CD4-positive, alpha-beta memory T cell (primary cell): ENCODE results near the gene CFAP53. TPM values are rescaled to one million over a fixed set of nuclear protein-coding genes. Genes with fewer than 3 reads are reported as not detected.

Source experiments
- CTCF ChIA-PET: fragments of 350-600 bp; sonication (Branson Sonifier 250); formaldehyde crosslinking; loops from one replicate; lab custom pipeline; 2021; ENCODE audit warnings: inconsistent platforms; ENCODE audit not compliant: partially characterized antibody; lab: Charles Lee
- POLR2A ChIA-PET: fragments of 350-600 bp; sonication (Branson Sonifier 250); formaldehyde crosslinking; loops from one replicate; lab custom pipeline; 2021; ENCODE audit not compliant: partially characterized antibody; lab: Charles Lee
- DNase-seq, 5 donors: peaks; one replicate each; pipeline versions ENCODE4 v3.0.0 to v3.0.0-alpha.2; 2020 to 2022; ENCODE audit warnings: mixed read lengths in 1 of 5
- H3K27ac ChIP-seq: one replicate; pipeline ENCODE4 v1.7.0; 2013; ENCODE audit warnings: low read depth, low read length
- H3K27me3 ChIP-seq: 2 replicates; pipeline ENCODE4 v1.7.0; 2013; ENCODE audit warnings: mild to moderate bottlenecking, low read length, moderate library complexity; ENCODE audit not compliant: insufficient read depth
- H3K36me3 ChIP-seq: 2 replicates; pipeline ENCODE4 v1.7.0; 2013; ENCODE audit warnings: mild to moderate bottlenecking, low read length, moderate library complexity; ENCODE audit not compliant: insufficient read depth
- H3K4me1 ChIP-seq: 2 replicates; pipeline ENCODE4 v1.7.0; 2013; ENCODE audit warnings: mild to moderate bottlenecking, low read length, moderate library complexity; ENCODE audit not compliant: insufficient read depth
- H3K4me3 ChIP-seq, 2 donors: one replicate each; pipeline ENCODE4 v1.7.0; 2013; ENCODE audit warnings: low read length in 2 of 2, mild to moderate bottlenecking in 1 of 2
- H3K9me3 ChIP-seq, 2 donors: one replicate each; pipeline ENCODE4 v1.7.0; 2013; ENCODE audit warnings: low read length in 2 of 2, control low read depth in 1 of 2; ENCODE audit not compliant: control insufficient read depth in 1 of 2
- H3K27ac Mint-ChIP-seq, 7 donors: one replicate each; pipeline ENCODE4 v1.8.0; 2020 to 2021; ENCODE audit warnings: mixed read lengths in 7 of 7, mild to moderate bottlenecking in 6 of 7, inconsistent platforms in 3 of 7, moderate library complexity in 3 of 7
- H3K27me3 Mint-ChIP-seq, 2 donors: one replicate each; pipeline ENCODE4 v1.8.0; 2020 to 2021; ENCODE audit warnings: mixed read lengths in 2 of 2
- H3K36me3 Mint-ChIP-seq, 2 donors: one replicate each; pipeline ENCODE4 v1.8.0; 2020 to 2021; ENCODE audit warnings: mixed read lengths in 2 of 2, inconsistent platforms in 1 of 2, mild to moderate bottlenecking in 1 of 2
- H3K4me1 Mint-ChIP-seq, 4 donors: one replicate each; pipeline ENCODE4 v1.8.0; 2020 to 2021; ENCODE audit warnings: mixed read lengths in 4 of 4, mild to moderate bottlenecking in 1 of 4
- H3K4me3 Mint-ChIP-seq, 8 donors: one replicate each; pipeline ENCODE4 v1.8.0; 2020 to 2021; ENCODE audit warnings: mixed read lengths in 8 of 8, mild to moderate bottlenecking in 7 of 8, moderate library complexity in 6 of 8, inconsistent platforms in 3 of 8
- H3K9me3 Mint-ChIP-seq, 8 donors: one replicate each; pipeline ENCODE4 v1.8.0; 2020 to 2021; ENCODE audit warnings: mixed read lengths in 8 of 8, mild to moderate bottlenecking in 5 of 8, inconsistent platforms in 3 of 8, moderate library complexity in 1 of 8
- intact Hi-C: fragments of 100-400 bp; cut with micrococcal nuclease; formaldehyde crosslinking; loops from one replicate; pipeline ENCODE4 v1.15.1; 2023
- polyA plus RNA-seq, 2 donors: library from polyadenylated mRNA; unstranded; fragments of 300-500 nt; fragmentation: Illumina TruSeq; gene quantifications; one replicate each; pipeline ENCODE4 v1.2.3, GENCODE V29; 2021
- total RNA-seq, 2 experiments: library from RNA; stranded (reverse); gene quantifications; one replicate each; pipeline ENCODE4 v1.2.3, GENCODE V29; 2021

CFAP53 gene
- total and polyA plus RNA-seq, 4 experiments from 2014 or later: 0.10 to 1.6 (median 0.76) TPM

- ChIA-PET CTCF (interaction anchor here (0.6 to 2.3 kb wide), 8 partner anchors 9 to 76 kb away, joined by 3 to 19 read pairs (median 6); partner anchors contain the start of gene CFAP53), POLR2A (interaction anchor here (0.7 to 3.7 kb wide), 13 partner anchors 8 to 1342 kb away, joined by 3 to 68 read pairs (median 4); partner anchors contain the start of genes C18orf32, CFAP53, SKA1 and SMAD4)
- Mint-ChIP-seq H3K27me3 (no peaks in the 10 kb centered on the region), H3K9me3 (peaks cover 0 to 2% (median 0%) of the 10 kb centered on the region in 8 donors), H3K4me3 (peak within 1 kb of the TSS; percentile 96 to 99 (median 98)), H3K27ac (peak within 1 kb of the TSS; percentile 88 to 99 (median 98)), H3K36me3 (peaks cover 37 to 73% of the 10 kb centered on the region in 2 donors), H3K4me1 (peaks cover 31 to 59% (median 47%) of the 10 kb centered on the region in 4 donors)
- Histone ChIP-seq H3K27me3 (no peaks in the 10 kb centered on the region), H3K9me3 (no peaks in the 10 kb centered on the region), H3K27ac (peak within 1 kb of the TSS; percentile 95), H3K36me3 (peaks cover 33% of the 10 kb centered on the region), H3K4me3 (peak within 1 kb of the TSS; percentile 45 to 97), H3K4me1 (peaks cover 36% of the 10 kb centered on the region)
- peak; percentile 97 to 99 (median 98) for DNase-seq
- intact Hi-C loops: loop anchor here (1.0 to 10.0 kb wide), 7 partner anchors 15 to 1337 kb away; partner anchors contain the start of genes CFAP53, ME2, RPL17 and SKA1
These were observed 15.1 kb upstream of the CFAP53 start, which contains the start of gene MBD1 for GRCh38 chr18:50281295-50281971. Gene MBD1 (minus strand): TSS chr18:50281523. CDS start chr18:50279992, 1,531 bp downstream.

GRCh38 chr18:50280707-50281294 lies 14.5 kb upstream of the CFAP53 start:
- POLR2A ChIA-PET: interaction anchor here (1.2 to 3.7 kb wide), 8 partner anchors 9 to 793 kb away, joined by 3 to 68 read pairs (median 6); partner anchors contain the start of genes C18orf32, CFAP53 and SKA1
- H3K27me3 ChIP-seq: no peaks in the 10 kb centered on the region

GRCh38 chr18:50279752-50280151 lies 13.5 kb upstream of the CFAP53 start:
- peak overlapping the region; percentile 65 to 99 (median 98) for H3K27ac Mint-ChIP-seq

More at GRCh38 chr18:50280707-50281294, 14.5 kb upstream of the CFAP53 start:
- intact Hi-C loops: loop anchor here (1.0 to 10.0 kb wide), 7 partner anchors 14 to 1336 kb away; partner anchors contain the start of genes CFAP53, ME2, RPL17 and SKA1
- peak overlapping the region; percentile 45 to 97 for H3K4me3 ChIP-seq
- Mint-ChIP-seq H3K9me3 (peaks cover 0 to 2% (median 0%) of the 10 kb centered on the region in 8 donors), H3K4me1 (peaks cover 27 to 54% (median 43%) of the 10 kb centered on the region in 4 donors), H3K36me3 (peaks cover 40 to 74% of the 10 kb centered on the region in 2 donors), H3K4me3 (peak overlapping the region; percentile 96 to 99 (median 98)), H3K27me3 (no peaks in the 10 kb centered on the region), H3K27ac (peak overlapping the region; percentile 88 to 99 (median 98))
- H3K36me3 ChIP-seq: peaks cover 39% of the 10 kb centered on the region
- CTCF ChIA-PET: interaction anchor here (1.2 to 2.3 kb wide), 6 partner anchors 9 to 76 kb away, joined by 3 to 19 read pairs (median 8); partner anchors contain the start of gene CFAP53
- DNase-seq: no peak
- H3K9me3 ChIP-seq: no peaks in the 10 kb centered on the region
- H3K27ac ChIP-seq: peak overlapping the region; percentile 95
- H3K4me1 ChIP-seq: peaks cover 32% of the 10 kb centered on the region

GRCh38 chr18:50277942-50278341 lies 11.6 kb upstream of the CFAP53 start:
- Histone ChIP-seq H3K9me3 (no peaks in the 10 kb centered on the region), H3K36me3 (peaks cover 46% of the 10 kb centered on the region), H3K27me3 (no peaks in the 10 kb centered on the region), H3K27ac (no peak overlapping the region), H3K4me3 (no peak overlapping the region), H3K4me1 (peaks cover 32% of the 10 kb centered on the region)
- intact Hi-C loops: no loop called here
- DNase-seq: no peak
- CTCF ChIA-PET: interaction anchor here (0.8 to 2.4 kb wide), 3 partner anchors 8 to 11 kb away, joined by 4 to 12 read pairs (median 10); partner anchors contain the start of gene CFAP53
- H3K27ac Mint-ChIP-seq: peak overlapping the region in 1 of 7 donors; percentile 46
- peak overlapping the region in 1 of 8 donors; percentile 27 for H3K4me3 Mint-ChIP-seq
- H3K9me3 Mint-ChIP-seq: no peaks in the 10 kb centered on the region
- POLR2A ChIA-PET: interaction anchor here (1.4 to 1.9 kb wide), 2 partner anchors 10 kb away, joined by 3 to 4 read pairs; no protein-coding TSS in a partner anchor
- H3K4me1 Mint-ChIP-seq: peaks cover 24 to 45% (median 32%) of the 10 kb centered on the region in 4 donors
- H3K36me3 Mint-ChIP-seq: peaks cover 43 to 73% of the 10 kb centered on the region in 2 donors
- no peaks in the 10 kb centered on the region for H3K27me3 Mint-ChIP-seq

More at GRCh38 chr18:50279752-50280151, 13.5 kb upstream of the CFAP53 start:
- peaks cover 0 to 2% (median 0%) of the 10 kb centered on the region in 8 donors for H3K9me3 Mint-ChIP-seq
- DNase-seq: no peak
- no peaks in the 10 kb centered on the region for H3K27me3 Mint-ChIP-seq
- ChIA-PET CTCF (interaction anchor here (1.1 to 2.4 kb wide), 3 partner anchors 10 to 13 kb away, joined by 3 to 12 read pairs (median 10); partner anchors contain the start of gene CFAP53), POLR2A (interaction anchor here (1.7 to 1.9 kb wide), 2 partner anchors 8 to 14 kb away, joined by 4 to 6 read pairs; partner anchors contain the start of gene CFAP53)
- peak overlapping the region; percentile 95 for H3K27ac ChIP-seq
- H3K36me3 ChIP-seq: peaks cover 46% of the 10 kb centered on the region
- H3K4me3 ChIP-seq: peak overlapping the region in 1 of 2 donors; percentile 97
- peak overlapping the region in 7 of 8 donors; percentile 96 to 98 (median 97) for H3K4me3 Mint-ChIP-seq
- no peaks in the 10 kb centered on the region for H3K9me3 ChIP-seq
- H3K4me1 ChIP-seq: peaks cover 32% of the 10 kb centered on the region
- H3K36me3 Mint-ChIP-seq: peaks cover 46 to 75% of the 10 kb centered on the region in 2 donors
- peaks cover 28 to 52% (median 39%) of the 10 kb centered on the region in 4 donors for H3K4me1 Mint-ChIP-seq
- intact Hi-C loops: loop anchor here (2.0 to 10.0 kb wide), 2 partner anchors 599 to 1335 kb away; partner anchors contain the start of gene ME2
- no peaks in the 10 kb centered on the region for H3K27me3 ChIP-seq

- intact Hi-C loops: no loop called here
- no peak for DNase-seq
- peaks cover 24% of the 10 kb centered on the region for H3K4me1 ChIP-seq
- H3K27me3 ChIP-seq: no peaks in the 10 kb centered on the region
- no peaks in the 10 kb centered on the region for H3K27me3 Mint-ChIP-seq
- H3K9me3 ChIP-seq: no peaks in the 10 kb centered on the region
- peaks cover 47 to 75% of the 10 kb centered on the region in 2 donors for H3K36me3 Mint-ChIP-seq
- H3K4me3 Mint-ChIP-seq: no peak overlapping the region
- H3K4me3 ChIP-seq: no peak overlapping the region
- no peak overlapping the region for H3K27ac ChIP-seq
- H3K27ac Mint-ChIP-seq: peak overlapping the region in 2 of 7 donors; percentile 45 to 58
- H3K9me3 Mint-ChIP-seq: no peaks in the 10 kb centered on the region
- CTCF ChIA-PET: no interaction called here
- peaks cover 60% of the 10 kb centered on the region for H3K36me3 ChIP-seq
- peaks cover 23 to 32% (median 26%) of the 10 kb centered on the region in 4 donors for H3K4me1 Mint-ChIP-seq
- POLR2A ChIA-PET: interaction anchor here (0.7 kb wide), 1 partner anchor 10 kb away, joined by 4 read pairs; the partner anchor contains the start of gene CFAP53
These were observed 10.2 kb upstream of the CFAP53 start for GRCh38 chr18:50276452-50276851.

GRCh38 chr18:50275503-50276036 lies 9.3 kb upstream of the CFAP53 start:
- CTCF ChIA-PET: no interaction called here

More at GRCh38 chr18:50275503-50276036, 9.3 kb upstream of the CFAP53 start:
- H3K27ac Mint-ChIP-seq: peak overlapping the region in 2 of 7 donors; percentile 61 to 87
- Histone ChIP-seq H3K4me3 (no peak overlapping the region), H3K4me1 (peaks cover 20% of the 10 kb centered on the region), H3K9me3 (no peaks in the 10 kb centered on the region), H3K27me3 (no peaks in the 10 kb centered on the region), H3K27ac (no peak overlapping the region), H3K36me3 (peaks cover 63% of the 10 kb centered on the region)
- no peak overlapping the region for H3K4me3 Mint-ChIP-seq
- H3K4me1 Mint-ChIP-seq: peaks cover 15 to 23% (median 19%) of the 10 kb centered on the region in 4 donors
- H3K27me3 Mint-ChIP-seq: no peaks in the 10 kb centered on the region
- POLR2A ChIA-PET: no interaction called here
- no peak for DNase-seq
- H3K36me3 Mint-ChIP-seq: peaks cover 51 to 74% of the 10 kb centered on the region in 2 donors
- no peaks in the 10 kb centered on the region for H3K9me3 Mint-ChIP-seq
- intact Hi-C loops: no loop called here
